Cerebellar nuclear complex (tissue), 1 donor: ENCODE measurements around the gene HHLA2.

Experiments used
- DNase-seq, 2 experiments: peaks; one replicate each; lab custom pipeline; 2025; lab: John Stamatoyannopoulos, UW

The HHLA2 gene

GRCh38 chr3:108393128-108393900 is 97.0 kb downstream of the HHLA2 start:
- no peak for DNase-seq

DNA sequence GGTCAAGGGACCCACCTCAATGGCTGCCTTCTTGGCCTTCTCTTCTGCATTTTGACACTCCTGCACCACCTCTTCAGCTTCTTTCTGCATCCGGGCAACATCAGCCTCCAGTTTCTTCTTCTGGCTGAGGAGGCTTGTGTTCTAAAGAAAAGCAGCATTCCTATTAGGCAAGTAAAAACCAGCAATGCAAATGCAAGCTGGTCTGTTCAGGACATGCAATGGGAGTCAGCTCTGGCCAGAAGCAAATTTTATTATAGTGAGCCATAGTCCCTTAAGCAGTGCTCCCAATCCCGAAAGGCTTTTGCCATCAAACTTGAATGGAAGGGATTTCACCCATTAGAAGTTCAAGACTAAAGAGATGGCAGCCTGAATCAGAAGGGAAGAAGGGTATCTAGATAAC is 97.7 kb downstream of the HHLA2 start:
- DNase-seq = no peak

DNA sequence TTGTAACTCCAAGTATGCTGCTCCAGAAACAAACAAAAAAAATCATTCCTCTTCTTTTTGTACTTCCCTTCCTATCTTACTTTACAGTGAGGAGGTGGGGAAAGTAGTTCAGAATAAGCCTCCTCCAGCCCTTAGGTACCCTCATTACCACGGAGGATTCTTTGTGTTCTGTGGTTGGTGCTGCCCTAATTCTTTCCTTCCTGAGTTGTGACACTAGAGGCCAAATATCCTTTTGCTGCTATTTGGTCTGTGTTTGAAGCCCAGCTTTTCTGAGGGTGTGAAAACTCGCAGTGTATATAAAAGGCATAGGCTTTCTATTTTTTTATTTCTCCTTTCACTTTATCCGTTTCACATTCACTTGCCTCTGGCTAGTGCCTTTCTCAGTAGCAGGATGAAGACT is 98.2 kb downstream of the HHLA2 start:
- DNase-seq = no peak

GRCh38 chr3:108396336-108396735 is 100.0 kb downstream of the HHLA2 start:
- no peak for DNase-seq

DNA sequence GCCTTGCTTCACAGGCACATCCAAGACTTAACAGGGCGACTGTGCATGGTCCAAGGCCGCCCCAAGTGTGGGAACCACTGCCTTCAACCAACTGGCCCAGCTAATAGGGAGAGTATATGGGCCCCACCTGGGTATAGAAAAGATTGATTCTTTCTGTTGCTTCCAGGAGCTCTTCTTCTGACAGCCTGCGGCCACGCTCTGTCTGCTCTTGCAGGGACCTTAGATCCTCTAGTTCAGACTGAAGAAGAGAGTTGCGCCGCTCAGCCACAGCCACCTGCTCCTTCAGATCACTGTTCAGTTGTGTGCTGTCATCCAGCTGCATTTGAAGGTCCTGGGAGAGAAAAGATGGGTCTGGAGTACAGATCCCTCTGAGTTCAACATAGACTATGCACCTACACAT is 102.2 kb downstream of the HHLA2 start:
- no peak for DNase-seq

- DNase-seq = no peak
Observed at GRCh38 chr3:108401836-108402235, 105.5 kb downstream of the HHLA2 start.

- no peak for DNase-seq
Observed at GRCh38 chr3:108403198-108403597, 106.8 kb downstream of the HHLA2 start.

- no peak for DNase-seq
Observed at GRCh38 chr3:108403686-108404345, 107.5 kb downstream of the HHLA2 start.

GRCh38 chr3:108404368-108404767 is 108.0 kb downstream of the HHLA2 start:
- DNase-seq = no peak

GRCh38 chr3:108406063-108406660 is 109.8 kb downstream of the HHLA2 start:
- no peak for DNase-seq

GRCh38 chr3:108406661-108407206 is 110.4 kb downstream of the HHLA2 start:
- no peak for DNase-seq

GRCh38 chr3:108407886-108408285 is 111.5 kb downstream of the HHLA2 start:
- no peak for DNase-seq

DNA sequence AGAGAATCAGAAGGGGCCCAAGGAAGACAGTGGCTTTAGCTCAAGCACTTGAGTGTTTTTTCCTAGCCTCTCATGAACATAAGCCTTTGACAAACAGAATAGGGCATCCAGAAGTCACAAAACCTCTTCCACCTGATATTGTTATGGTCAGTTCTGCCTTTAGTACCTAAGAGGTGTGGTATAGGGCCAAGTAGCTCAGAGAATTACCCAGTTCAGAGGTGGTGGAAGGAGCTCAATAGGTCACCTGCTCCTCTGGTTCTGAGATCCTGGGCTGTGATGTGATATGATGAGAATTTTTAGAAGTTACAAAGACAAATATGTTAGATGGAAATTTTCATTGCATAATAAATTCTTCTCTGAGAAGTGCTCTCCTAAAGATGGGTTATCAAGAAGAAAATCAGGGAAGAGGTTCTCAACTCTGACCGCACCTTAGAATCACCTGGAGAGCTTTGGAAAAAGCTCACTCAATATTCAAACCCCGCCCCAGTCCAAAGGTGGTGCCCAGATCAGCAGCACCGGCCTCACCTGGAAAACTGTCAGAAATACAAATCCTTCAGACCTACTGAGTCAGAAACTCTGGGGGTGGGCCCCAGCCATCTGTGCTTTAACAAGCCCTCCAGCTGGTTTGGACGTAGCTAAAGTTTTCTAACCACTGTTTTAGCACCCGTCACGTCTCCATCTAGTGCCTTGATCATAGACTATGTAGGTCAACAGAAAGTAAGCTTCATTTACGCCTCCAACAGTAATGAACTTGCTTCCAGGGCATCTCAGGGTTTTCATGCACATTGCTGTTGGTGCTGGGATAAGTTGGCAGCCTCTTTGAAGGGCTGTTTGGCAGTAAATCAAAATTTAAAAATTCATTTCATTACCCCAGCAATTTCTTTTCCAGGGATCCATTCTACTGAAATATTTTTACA is 112.8 kb downstream of the HHLA2 start:
- DNase-seq = no peak

- no peak for DNase-seq
Observed at GRCh38 chr3:108409800-108410178, 113.4 kb downstream of the HHLA2 start.

GRCh38 chr3:108410531-108410984 is 114.2 kb downstream of the HHLA2 start:
- DNase-seq = no peak

- DNase-seq = no peak
Observed at GRCh38 chr3:108412121-108412750, 115.9 kb downstream of the HHLA2 start.

- DNase-seq = no peak
Observed at GRCh38 chr3:108414007-108414406, 117.7 kb downstream of the HHLA2 start.

DNA sequence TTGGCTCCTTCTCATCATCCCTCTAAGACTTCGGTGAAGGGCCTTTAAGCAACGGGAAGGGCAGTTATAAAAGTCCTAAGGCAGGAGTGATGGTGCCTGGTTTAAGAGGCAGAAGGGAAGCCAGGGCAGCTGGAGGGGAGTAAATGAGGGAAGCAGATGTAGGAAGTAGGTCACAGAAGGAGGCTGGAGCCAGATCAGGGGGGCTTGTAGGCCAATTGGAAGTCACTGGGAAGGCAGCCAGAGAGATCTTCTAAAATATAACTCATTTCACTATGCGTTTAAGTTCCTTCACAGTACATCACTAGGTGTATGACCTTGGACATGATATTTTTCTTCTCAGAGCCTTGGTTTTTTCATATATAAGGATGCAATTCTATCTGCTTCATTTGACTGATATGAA is 119.3 kb downstream of the HHLA2 start:
- no peak for DNase-seq

- no peak for DNase-seq
Observed at GRCh38 chr3:108416111-108416869, 119.9 kb downstream of the HHLA2 start.

DNA sequence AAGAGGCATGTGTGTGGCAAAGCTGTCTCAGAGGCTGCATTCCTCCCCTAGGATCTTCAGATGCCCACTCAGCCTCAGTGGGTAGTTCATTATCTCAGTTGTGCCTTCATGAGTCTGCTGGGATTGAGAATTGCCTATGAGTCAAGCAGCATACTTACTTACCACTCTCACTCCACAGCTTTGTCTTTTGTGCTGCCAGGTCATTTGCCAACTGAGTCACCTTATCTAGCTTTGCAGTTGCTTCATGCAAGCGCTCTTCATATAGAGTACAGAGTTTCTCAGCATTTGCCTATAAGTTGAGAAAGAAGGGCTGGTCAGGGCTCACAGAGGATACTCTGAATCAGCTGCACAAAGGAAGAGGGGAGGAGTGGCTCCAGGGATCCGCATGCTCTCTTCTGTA is 124.6 kb downstream of the HHLA2 start:
- no peak for DNase-seq
